Bronchial epithelial cell (primary cell): ENCODE data around the gene DHRS2. TPM values are rescaled to one million over a fixed set of nuclear protein-coding genes. Genes with fewer than 3 reads are reported as not detected.

Source experiments
- DNase-seq: peaks from one replicate; pipeline ENCODE4 v3.0.0-alpha.2; 2010; ENCODE audit warnings: low read depth
- FAIRE-seq: peaks from 2 replicates; lab custom pipeline; 2011; peaks lifted over from hg19 to GRCh38; lab: Jason Lieb, UNC
- H3K27me3 ChIP-seq: 2 replicates; pipeline ENCODE4 v1.5.1; 2011; ENCODE audit warnings: low read length; ENCODE audit not compliant: control insufficient read depth, insufficient read depth
- H3K36me3 ChIP-seq: 2 replicates; pipeline ENCODE4 v1.5.1; 2011; ENCODE audit warnings: low read length; ENCODE audit not compliant: control insufficient read depth, insufficient read depth
- H3K4me3 ChIP-seq: 2 replicates; pipeline ENCODE4 v1.5.1; 2011; ENCODE audit warnings: mild to moderate bottlenecking, low read depth, low read length, control low read depth
- CTCF ChIP-seq: IDR thresholded peaks from 2 replicates; pipeline ENCODE4 v1.5.1; 2011; ENCODE audit warnings: mild to moderate bottlenecking, moderate library complexity, low read length, control low read depth, inconsistent platforms; ENCODE audit not compliant: insufficient read depth, severe bottlenecking
- total RNA-seq: library from RNA; depleted of rRNA; stranded (reverse); fragments of >200 nt; gene quantifications from 2 replicates; pipeline ENCODE4 v1.2.1, GENCODE V29; 2014

Gene DHRS2
- total RNA-seq, 1 donor from 2014 or later, result not detected

GRCh38 chr14:23663127-23663526 lies 27.0 kb downstream of the DHRS2 start:
- no peaks in the 10 kb centered on the region for H3K36me3 ChIP-seq
- no peaks in the 10 kb centered on the region for H3K27me3 ChIP-seq
- FAIRE-seq (no peak), DNase-seq (no peak)
- no peak overlapping the region for H3K4me3 ChIP-seq
- no peak for TF ChIP-seq CTCF

GRCh38 chr14:23663711-23664110 lies 27.5 kb downstream of the DHRS2 start:
- Histone ChIP-seq H3K4me3 (no peak overlapping the region), H3K27me3 (no peaks in the 10 kb centered on the region), H3K36me3 (no peaks in the 10 kb centered on the region)
- DNase-seq (no peak), FAIRE-seq (no peak)
- no peak for TF ChIP-seq CTCF

GRCh38 chr14:23664207-23664885 lies 28.2 kb downstream of the DHRS2 start:
- Histone ChIP-seq H3K27me3 (no peaks in the 10 kb centered on the region), H3K36me3 (no peaks in the 10 kb centered on the region), H3K4me3 (no peak overlapping the region)
- no peak for TF ChIP-seq CTCF
- peak; percentile 50 for FAIRE-seq
- no peak for DNase-seq

GRCh38 chr14:23665302-23666016 lies 29.3 kb downstream of the DHRS2 start:
- FAIRE-seq (no peak), DNase-seq (no peak)
- no peak overlapping the region for H3K4me3 ChIP-seq
- no peaks in the 10 kb centered on the region for H3K36me3 ChIP-seq
- H3K27me3 ChIP-seq, result no peaks in the 10 kb centered on the region
- TF ChIP-seq CTCF, result no peak

- Histone ChIP-seq H3K36me3 (no peaks in the 10 kb centered on the region), H3K4me3 (no peak overlapping the region), H3K27me3 (no peaks in the 10 kb centered on the region)
- no peak for FAIRE-seq
- TF ChIP-seq CTCF, result no peak
- no peak for DNase-seq
Measured at GRCh38 chr14:23667134-23667533, 31.0 kb downstream of the DHRS2 start.
